ENCODE data around the gene LIMCH1. TPM values are rescaled to one million over a fixed set of nuclear protein-coding genes. Genes with fewer than 3 reads are reported as not detected.

The LIMCH1 gene
- total RNA-seq, 1 donor from 2014 or later: 257 TPM

DNA sequence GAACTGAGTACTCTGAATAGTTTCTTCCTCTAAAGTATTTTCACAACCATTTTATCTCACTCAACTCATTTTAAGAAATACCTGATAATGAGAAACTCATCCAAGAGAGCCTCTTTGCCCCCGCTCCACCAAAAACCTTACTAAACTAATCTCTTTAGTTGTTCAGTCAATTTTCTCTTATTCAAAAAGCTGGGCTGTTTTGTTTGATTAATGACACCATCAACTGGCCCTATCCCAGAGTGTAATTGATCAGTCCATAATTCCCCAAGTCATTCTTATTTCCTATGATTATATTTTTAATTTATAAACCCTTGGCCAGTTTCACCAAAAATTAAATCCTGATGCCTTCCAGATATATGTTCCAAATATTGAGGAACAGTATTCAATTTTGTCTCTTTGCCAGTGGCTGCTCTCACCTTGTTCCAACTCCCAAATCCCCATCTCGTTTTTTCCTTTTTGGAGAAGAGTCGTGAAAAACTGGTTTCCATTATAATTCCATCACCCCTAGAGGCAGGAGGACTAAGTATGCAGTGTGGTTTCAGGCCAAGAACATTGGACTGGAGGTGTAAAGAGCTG is 10.4 kb downstream of the LIMCH1 start:
- peaks cover 2% of the 10 kb centered on the region for H3K27me3 Mint-ChIP-seq (ENCODE audit: unreplicated experiment)
- peaks cover 13% of the 10 kb centered on the region for H3K36me3 Mint-ChIP-seq (ENCODE audit: low read depth, unreplicated experiment)
- H3K4me3 Mint-ChIP-seq (ENCODE audit: unreplicated experiment): no peak overlapping the region

DNA sequence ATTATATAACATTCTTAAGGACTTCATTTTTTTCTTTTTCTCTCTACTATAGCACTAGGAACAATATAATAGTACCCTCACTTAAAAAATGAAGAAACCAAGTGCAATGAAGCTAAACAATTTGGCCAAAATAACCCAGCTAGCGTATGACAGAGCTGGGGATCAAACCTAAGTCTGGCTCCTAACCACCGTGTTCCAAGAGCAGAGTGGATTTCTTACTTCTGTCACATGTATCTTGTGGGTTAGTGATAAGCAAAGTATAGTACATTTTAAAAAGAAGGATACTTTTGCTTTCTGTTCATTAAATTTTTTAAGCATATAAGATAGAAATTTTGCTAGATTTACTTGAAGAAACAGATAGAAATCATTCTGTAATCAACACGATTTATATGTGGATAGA is 11.5 kb downstream of the LIMCH1 start:
- Mint-ChIP-seq H3K4me1 (ENCODE audit: unreplicated experiment) (peaks cover 27% of the 10 kb centered on the region), H3K27ac (ENCODE audit: unreplicated experiment) (no peak overlapping the region), H3K4me3 (ENCODE audit: unreplicated experiment) (no peak overlapping the region), H3K9me3 (ENCODE audit: unreplicated experiment) (no peaks in the 10 kb centered on the region), H3K27me3 (ENCODE audit: unreplicated experiment) (peaks cover 5% of the 10 kb centered on the region), H3K36me3 (ENCODE audit: low read depth, unreplicated experiment) (peaks cover 15% of the 10 kb centered on the region)
- no peak for TF ChIP-seq CTCF (IDR thresholded peaks at IDR 0.05; ENCODE audit: unreplicated experiment)
- DNase-seq (ENCODE audit: low spot score): no peak

More for the DNA sequence above, 10.4 kb downstream of the LIMCH1 start:
- TF ChIP-seq CTCF (IDR thresholded peaks at IDR 0.05; ENCODE audit: unreplicated experiment): no peak
- no peak for DNase-seq (ENCODE audit: low spot score)
- Mint-ChIP-seq H3K4me1 (ENCODE audit: unreplicated experiment) (peaks cover 34% of the 10 kb centered on the region), H3K27ac (ENCODE audit: unreplicated experiment) (peak overlapping the region; percentile 58), H3K9me3 (ENCODE audit: unreplicated experiment) (no peaks in the 10 kb centered on the region)

DNA sequence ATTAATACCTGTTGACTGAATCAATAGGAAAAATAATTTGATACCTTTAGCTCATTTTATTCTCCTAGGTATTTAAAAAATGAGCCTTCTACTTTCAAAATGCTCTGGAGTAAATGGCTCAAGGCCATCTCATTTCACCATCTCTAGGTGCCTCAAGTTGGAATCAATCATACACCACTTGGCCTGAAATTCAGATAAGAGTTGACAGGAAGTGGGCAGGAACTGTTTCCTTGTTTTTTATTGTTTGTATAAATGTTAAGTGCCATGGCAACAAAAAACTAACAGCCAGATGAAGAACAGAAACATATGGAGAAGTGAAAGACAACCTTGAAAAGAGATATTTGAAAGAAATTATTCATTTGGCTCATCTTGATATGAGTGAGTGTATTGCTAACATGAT is 12.4 kb downstream of the LIMCH1 start:
- DNase-seq (ENCODE audit: low spot score): no peak
- Mint-ChIP-seq H3K4me1 (ENCODE audit: unreplicated experiment) (peaks cover 21% of the 10 kb centered on the region), H3K36me3 (ENCODE audit: low read depth, unreplicated experiment) (peaks cover 15% of the 10 kb centered on the region), H3K4me3 (ENCODE audit: unreplicated experiment) (no peak overlapping the region), H3K9me3 (ENCODE audit: unreplicated experiment) (no peaks in the 10 kb centered on the region), H3K27me3 (ENCODE audit: unreplicated experiment) (peaks cover 5% of the 10 kb centered on the region), H3K27ac (ENCODE audit: unreplicated experiment) (peak overlapping the region; percentile 91)
- TF ChIP-seq CTCF (IDR thresholded peaks at IDR 0.05; ENCODE audit: unreplicated experiment): no peak

DNA sequence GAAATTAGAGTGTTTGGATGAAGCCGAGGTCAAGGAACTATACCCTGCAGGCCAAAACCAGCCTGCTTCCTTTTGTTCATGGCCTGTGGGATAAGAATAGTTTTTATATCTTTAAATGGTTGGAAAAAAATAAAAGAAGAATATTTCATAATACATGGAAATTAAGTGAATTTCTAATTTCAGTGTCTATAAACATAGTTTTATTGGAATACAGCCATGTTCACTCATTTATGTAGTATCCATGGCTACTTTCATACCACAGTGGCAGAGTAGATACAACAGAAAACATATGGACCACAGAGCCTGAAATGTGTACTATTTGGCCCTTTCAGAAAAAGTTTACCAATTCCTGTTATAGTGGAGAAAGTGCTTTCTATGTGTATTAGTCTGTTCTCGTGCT is 13.6 kb downstream of the LIMCH1 start:
- H3K9me3 Mint-ChIP-seq (ENCODE audit: unreplicated experiment): no peaks in the 10 kb centered on the region
- TF ChIP-seq CTCF (IDR thresholded peaks at IDR 0.05; ENCODE audit: unreplicated experiment): no peak
- H3K36me3 Mint-ChIP-seq (ENCODE audit: low read depth, unreplicated experiment): peaks cover 15% of the 10 kb centered on the region
- peaks cover 22% of the 10 kb centered on the region for H3K4me1 Mint-ChIP-seq (ENCODE audit: unreplicated experiment)
- no peak for DNase-seq (ENCODE audit: low spot score)
- H3K4me3 Mint-ChIP-seq (ENCODE audit: unreplicated experiment): peak overlapping the region; percentile 14
- peak overlapping the region; percentile 76 for H3K27ac Mint-ChIP-seq (ENCODE audit: unreplicated experiment)
- H3K27me3 Mint-ChIP-seq (ENCODE audit: unreplicated experiment): peaks cover 6% of the 10 kb centered on the region

GRCh38 chr4:41554905-41555304 is 16.9 kb downstream of the LIMCH1 start:
- H3K36me3 Mint-ChIP-seq (ENCODE audit: low read depth, unreplicated experiment): peaks cover 24% of the 10 kb centered on the region
- TF ChIP-seq CTCF (IDR thresholded peaks at IDR 0.05; ENCODE audit: unreplicated experiment): no peak
- H3K4me1 Mint-ChIP-seq (ENCODE audit: unreplicated experiment): peaks cover 53% of the 10 kb centered on the region
- H3K4me3 Mint-ChIP-seq (ENCODE audit: unreplicated experiment): no peak overlapping the region
- peaks cover 7% of the 10 kb centered on the region for H3K27me3 Mint-ChIP-seq (ENCODE audit: unreplicated experiment)
- DNase-seq (ENCODE audit: low spot score): no peak
- no peak overlapping the region for H3K27ac Mint-ChIP-seq (ENCODE audit: unreplicated experiment)
- H3K9me3 Mint-ChIP-seq (ENCODE audit: unreplicated experiment): no peaks in the 10 kb centered on the region
